22Rv1 (cell line): Measurements from ENCODE around the gene LTBP2.

Experiments used
- H3K27ac ChIP-seq: fragments of 450-650 bp; 2 replicates; pipeline ENCODE4 v1.5.1; 2017
- ZFX ChIP-seq: fragments of 450-650 bp; IDR thresholded peaks from 2 replicates; pipeline ENCODE4 v1.6.1; 2017; ENCODE audit warnings: antibody characterized with exemption, borderline replicate concordance
- TF ChIP-seq, protein P1 (sequence below): fragments of 450-650 bp; IDR thresholded peaks from 2 replicates; pipeline ENCODE4 v1.5.1; 2017; ENCODE audit warnings: mild to moderate bottlenecking

Gene LTBP2

DNA sequence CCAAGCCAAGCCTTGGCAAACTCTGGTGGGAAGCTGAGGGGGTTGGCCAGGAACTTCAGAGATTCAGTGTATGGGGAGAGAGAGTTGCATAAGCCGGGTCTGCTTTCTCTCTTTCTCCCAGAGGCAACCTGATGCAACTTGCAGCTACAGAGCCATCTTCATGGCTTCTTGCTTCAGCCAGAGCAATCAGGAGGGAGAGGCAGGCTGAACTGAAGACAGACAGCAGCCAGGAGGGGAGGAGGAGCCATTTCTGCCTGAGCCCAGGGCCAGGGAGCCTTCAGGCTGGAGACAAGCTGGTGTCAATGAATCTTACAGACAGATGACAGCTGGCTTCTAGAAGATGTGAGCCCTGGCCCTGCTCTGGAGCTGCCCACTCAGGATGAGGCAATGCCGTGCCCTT is 137.7 kb downstream of the LTBP2 start:
- no peak overlapping the region for H3K27ac ChIP-seq
- TF ChIP-seq, protein P1, sequence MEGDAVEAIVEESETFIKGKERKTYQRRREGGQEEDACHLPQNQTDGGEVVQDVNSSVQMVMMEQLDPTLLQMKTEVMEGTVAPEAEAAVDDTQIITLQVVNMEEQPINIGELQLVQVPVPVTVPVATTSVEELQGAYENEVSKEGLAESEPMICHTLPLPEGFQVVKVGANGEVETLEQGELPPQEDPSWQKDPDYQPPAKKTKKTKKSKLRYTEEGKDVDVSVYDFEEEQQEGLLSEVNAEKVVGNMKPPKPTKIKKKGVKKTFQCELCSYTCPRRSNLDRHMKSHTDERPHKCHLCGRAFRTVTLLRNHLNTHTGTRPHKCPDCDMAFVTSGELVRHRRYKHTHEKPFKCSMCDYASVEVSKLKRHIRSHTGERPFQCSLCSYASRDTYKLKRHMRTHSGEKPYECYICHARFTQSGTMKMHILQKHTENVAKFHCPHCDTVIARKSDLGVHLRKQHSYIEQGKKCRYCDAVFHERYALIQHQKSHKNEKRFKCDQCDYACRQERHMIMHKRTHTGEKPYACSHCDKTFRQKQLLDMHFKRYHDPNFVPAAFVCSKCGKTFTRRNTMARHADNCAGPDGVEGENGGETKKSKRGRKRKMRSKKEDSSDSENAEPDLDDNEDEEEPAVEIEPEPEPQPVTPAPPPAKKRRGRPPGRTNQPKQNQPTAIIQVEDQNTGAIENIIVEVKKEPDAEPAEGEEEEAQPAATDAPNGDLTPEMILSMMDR, result no peak
- TF ChIP-seq ZFX, result no peak

DNA sequence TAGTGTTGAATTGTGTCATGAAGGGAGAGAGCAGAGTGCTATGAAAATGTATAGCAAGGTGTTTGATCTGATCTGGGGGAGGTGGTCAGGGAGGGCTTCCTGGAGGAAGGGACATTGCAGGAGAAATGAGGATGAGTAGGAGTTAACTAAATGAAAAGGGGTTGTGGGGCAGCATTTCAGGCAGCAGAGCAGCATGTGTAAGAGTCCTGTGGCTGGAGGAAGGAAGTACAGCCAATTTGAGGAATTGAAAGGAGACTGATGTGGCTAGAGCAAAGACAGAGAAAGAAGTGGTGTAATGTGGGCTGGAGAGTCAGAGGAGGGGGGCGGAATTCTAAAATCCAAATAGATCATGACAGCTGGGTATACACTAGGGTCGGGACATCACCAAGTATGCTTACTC is 139.4 kb downstream of the LTBP2 start:
- H3K27ac ChIP-seq, result no peak overlapping the region
- TF ChIP-seq, protein P1, result no peak
- no peak for TF ChIP-seq ZFX

DNA sequence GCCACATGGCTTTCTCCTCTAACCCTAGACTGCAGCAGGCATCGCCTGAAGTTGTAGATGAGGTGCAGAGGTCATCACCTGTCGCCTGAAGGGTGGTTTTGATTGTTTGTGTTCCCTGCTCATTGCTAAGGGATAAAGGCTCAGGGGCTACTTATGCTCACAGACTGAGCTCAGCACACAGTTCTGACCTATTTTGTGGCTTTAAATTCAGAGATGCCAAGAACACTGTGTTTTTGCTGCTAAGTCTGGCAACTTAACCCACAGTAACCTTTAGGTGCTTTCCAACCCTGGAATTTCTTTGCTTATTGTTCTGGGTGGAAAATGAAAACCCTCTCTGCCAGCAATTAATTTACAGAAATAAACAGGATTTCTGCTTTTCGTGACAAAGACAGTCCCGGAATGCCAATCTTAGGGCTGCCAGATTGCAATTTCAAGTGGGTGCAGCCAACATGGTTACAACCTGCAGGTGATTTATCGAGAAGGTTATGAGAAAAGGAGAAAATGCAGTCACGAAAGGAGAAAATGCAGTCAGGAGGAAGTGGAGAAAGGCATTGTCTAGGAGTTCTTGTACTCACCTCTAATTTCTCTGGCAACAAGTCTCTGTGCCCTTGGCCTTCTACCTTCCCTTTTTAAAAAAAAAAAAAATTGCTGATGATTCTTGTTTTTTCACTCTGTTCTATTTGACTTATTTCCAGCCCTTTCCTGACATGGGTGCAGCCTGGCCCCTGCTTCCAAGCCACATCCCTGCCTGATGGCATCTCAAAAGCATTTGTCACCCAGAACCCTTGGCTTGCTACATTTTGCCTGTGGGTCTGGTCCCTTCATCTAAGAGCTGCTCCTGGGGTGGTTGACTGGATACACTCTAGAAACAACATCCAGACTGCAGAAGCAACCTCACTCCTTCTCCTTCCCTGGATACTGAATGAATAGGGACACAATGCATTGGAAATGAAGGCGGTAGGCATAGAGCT is 142.2 kb downstream of the LTBP2 start:
- TF ChIP-seq ZFX, result no peak
- TF ChIP-seq, protein P1, result no peak
- H3K27ac ChIP-seq, result no peak overlapping the region

DNA sequence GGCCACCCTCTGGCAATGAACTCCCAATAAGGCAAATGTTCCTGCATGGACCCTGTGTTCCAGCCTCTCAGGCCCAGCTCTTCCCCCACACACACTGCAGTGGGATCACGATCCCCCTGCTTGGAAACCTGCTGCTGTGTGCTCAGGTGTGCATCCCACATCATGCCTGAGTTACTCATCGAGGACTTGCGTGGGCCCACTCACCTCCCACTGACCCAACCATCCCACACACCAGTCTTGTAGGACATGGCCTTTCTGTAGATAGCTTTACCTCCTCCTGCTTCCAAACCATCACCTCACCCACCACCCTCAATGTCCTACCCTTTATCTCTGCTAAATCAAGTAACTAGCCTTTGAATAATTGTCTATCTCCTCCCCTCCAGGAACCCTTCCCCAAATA is 143.5 kb downstream of the LTBP2 start:
- H3K27ac ChIP-seq, result no peak overlapping the region
- TF ChIP-seq, protein P1, result no peak
- TF ChIP-seq ZFX, result no peak

DNA sequence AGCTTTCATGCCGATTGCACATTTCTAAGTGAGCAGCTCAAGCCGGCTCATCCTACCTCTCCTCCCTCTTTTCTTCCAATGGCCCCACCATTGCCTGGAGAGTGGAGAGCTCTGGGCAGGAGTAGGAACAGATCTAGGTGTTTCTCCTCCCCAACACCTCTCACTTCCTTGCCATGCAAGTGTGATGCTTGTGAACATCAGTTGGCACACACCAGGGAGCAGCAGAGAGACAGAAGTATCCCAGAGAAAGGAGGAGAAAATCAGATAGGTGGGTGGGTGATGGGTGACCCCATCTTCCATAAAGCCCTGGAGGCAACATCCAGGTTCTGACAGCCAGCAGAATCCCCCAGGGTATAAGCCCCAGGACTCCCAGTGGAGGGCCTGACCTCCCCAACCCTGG is 146.7 kb downstream of the LTBP2 start:
- no peak overlapping the region for H3K27ac ChIP-seq
- no peak for TF ChIP-seq ZFX
- TF ChIP-seq, protein P1, result no peak

DNA sequence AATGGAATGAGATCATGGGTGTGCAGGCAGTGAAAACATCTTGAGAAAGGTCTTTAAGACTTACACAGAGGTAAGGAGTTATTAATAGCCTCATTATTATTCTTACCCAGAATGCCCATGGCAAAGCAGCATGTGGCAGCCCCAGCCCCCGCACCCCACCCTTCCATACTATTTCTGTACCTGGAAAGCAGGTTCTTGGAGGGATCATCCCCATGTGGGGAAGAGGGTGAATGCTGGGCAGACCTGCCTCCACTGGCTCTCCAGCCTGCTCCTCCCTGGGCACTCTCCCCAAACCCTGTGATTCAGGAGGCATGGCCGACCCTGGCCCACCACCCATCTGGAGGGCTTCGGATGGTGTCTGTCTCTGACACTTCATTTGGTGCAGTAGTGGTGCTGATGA is 147.3 kb downstream of the LTBP2 start:
- no peak for TF ChIP-seq ZFX
- TF ChIP-seq, protein P1, result no peak
- no peak overlapping the region for H3K27ac ChIP-seq

DNA sequence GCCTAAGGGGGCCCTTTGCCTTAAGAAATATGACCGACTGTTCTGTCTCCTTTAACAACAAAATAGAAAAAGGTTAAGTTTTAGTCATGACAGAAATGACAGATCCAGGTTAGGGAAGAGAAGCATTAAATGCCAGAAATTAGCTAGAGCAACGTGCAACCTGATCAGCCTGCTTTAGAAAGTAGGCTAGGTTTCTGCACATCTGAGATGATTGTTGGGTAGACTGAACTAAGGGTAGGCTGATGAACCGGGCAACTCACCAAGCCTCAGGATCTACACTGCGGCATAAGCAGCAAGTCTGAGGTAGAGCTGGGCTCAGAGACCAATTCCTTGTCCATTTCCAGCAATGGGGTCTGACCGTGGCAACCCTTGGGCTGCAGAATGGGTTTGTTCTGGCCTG is 148.3 kb downstream of the LTBP2 start:
- TF ChIP-seq, protein P1, result no peak
- no peak for TF ChIP-seq ZFX
- H3K27ac ChIP-seq, result no peak overlapping the region
